Stimulated activated CD8-positive, alpha-beta memory T cell treated with anti-CD3 and anti-CD28 coated beads, Interleukin-4, amount 100 ng/mL, for 48 hours (primary cell): ENCODE measurements around the gene ALX1.
"Not testable (repeated sequence)": the region's sequence is repeated elsewhere in the genome, so short reads cannot be mapped to it uniquely, and the experiment has no call there.

Source experiments
- DNase-seq: peaks from one replicate; pipeline ENCODE4 v3.0.0-alpha.2; 2020

The ALX1 gene

GRCh38 chr12:85308374-85308773 is 28.4 kb downstream of the ALX1 start:
- no peak for DNase-seq

- no peak for DNase-seq
Observed at GRCh38 chr12:85309125-85309566, 29.1 kb downstream of the ALX1 start.

GRCh38 chr12:85310025-85310424 is 30.0 kb downstream of the ALX1 start:
- no peak for DNase-seq

- DNase-seq = no peak
Observed at GRCh38 chr12:85310456-85311076, 30.5 kb downstream of the ALX1 start.

- not testable (repeated sequence) for DNase-seq
Observed at GRCh38 chr12:85317866-85318636, 38.0 kb downstream of the ALX1 start.

GRCh38 chr12:85322715-85323114 is 42.7 kb downstream of the ALX1 start:
- no peak for DNase-seq

- no peak for DNase-seq
Observed at GRCh38 chr12:85325442-85325841, 45.4 kb downstream of the ALX1 start.

GRCh38 chr12:85329913-85330312 is 49.9 kb downstream of the ALX1 start:
- no peak for DNase-seq

- DNase-seq = no peak
Observed at GRCh38 chr12:85348779-85349178, 68.8 kb downstream of the ALX1 start.

GRCh38 chr12:85350356-85350755 is 70.3 kb downstream of the ALX1 start:
- no peak for DNase-seq
